Regular cardiac myocyte (primary cell): ENCODE data around the gene HPS4. TPM values are rescaled to one million over a fixed set of nuclear protein-coding genes. Genes with fewer than 3 reads are reported as not detected.

Experiments
- total RNA-seq: library from RNA; depleted of rRNA; stranded (reverse); fragments of >200 nt; gene quantifications from 2 replicates; pipeline ENCODE4 v1.2.3, GENCODE V29; 2014

HPS4 gene
- total RNA-seq: 18.0 and 36.9 TPM in 2 replicates

DNA sequence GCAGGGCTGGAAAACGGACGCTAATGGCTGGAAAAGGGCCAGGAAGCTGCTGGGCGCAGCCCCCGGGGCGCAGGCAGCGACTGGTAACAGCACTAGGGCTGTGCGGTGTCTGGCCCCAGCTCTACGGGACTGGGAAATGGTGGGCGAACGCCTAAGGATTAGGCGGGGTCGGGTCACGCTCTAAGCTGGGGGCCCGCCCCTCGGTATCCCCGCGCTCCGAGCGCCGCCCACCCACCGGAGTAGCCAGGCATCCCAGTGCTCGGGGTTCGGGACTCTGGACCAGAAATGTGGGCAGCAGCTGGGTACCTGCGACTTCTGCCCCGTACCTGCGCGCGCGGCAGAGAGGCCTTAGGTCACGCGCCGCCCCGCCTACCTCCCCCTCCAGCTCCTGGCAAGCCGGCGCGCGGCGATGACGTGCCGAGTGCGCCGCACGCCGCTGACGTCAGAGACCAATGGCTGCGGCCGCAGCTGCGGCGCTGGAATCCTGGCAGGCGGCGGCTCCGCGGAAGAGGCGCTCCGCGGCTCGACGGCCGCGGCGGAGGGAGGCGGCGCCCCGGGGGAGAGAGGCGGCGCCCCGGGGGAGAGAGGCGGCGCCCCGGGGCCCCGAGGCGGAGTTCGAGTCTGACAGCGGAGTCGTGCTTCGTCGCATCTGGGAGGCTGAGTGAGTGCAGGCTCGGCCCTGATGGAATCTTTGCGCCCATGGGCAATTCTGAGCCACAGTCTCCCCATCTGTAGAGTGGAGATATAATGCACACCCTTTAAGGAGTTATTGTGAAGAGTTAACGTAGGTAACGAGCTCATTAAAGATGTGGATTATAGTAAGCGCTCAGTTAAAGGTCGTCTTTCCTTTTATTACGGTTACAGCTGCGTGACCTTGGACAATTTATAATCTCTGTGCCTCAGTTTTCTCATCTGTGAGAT is at the start of gene HPS4, which contains the start of gene SRRD:
Gene HPS4 (minus strand): TSS at position 345 of the 921 bp plus-strand sequence. CDS start 2,021 bp downstream, outside the sequence.
Gene SRRD (plus strand): TSS at position 439 of the 921 bp plus-strand sequence. CDS start 14 bp downstream, at position 453.

GRCh38 chr22:26512149-26512793 is 28.7 kb upstream of the HPS4 start, which contains the start of gene TFIP11:
TFIP11 (minus strand) TSS chr22:26512473; CDS start chr22:26510272, 2,201 bp downstream.

DNA sequence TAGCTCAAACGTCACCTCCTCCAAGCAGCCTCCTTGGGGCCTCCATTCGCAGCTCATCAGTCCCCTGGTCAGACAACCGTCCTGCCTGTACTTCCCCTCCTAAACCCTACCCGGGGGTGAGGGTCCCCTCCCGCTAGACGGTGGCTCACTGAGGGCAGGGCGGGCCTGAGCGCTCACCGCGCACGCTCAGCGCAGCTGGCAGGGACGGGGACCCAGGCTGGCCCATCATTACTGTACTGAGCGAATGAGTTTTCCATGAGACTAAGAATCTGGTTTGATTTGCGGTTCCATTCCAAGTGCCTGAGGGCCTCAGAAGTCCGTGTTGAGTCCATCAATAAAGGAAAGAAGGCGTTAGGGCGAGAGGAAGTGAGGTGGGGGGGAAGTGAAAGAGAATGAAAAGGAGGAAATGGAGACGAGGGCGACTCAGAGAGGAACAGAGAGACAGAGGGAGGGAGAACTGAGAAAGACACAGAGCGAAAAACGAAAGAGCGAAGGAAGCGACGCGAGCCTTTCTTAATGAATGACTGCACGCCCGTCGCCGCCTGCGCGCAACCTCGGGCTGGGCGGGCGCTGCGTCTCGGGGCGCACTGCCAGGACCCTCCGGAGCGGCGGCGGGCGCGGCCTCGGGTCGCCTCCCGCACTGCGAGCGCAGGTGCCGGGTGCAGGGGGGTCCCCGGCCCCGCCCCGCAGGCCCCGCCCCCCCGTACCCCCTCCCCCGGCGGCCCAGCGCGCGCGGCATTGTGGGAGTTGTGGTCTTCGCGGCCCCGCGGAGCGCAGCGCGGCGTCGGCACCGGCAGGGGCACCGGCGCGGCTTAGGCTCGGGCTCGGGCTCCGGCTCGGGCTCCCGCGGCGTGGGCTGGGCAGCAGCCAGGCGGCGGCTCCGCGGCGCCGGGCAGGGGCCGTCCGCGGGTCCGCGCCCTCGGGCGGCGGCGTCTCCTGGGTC is 54.8 kb downstream of the HPS4 start, which contains the start of gene ASPHD2:
Gene ASPHD2 (plus strand): TSS at position 746 of the 943 bp plus-strand sequence. CDS start 4,356 bp downstream, outside the sequence.

Other genes starting within 250 kb of the HPS4 start
- 1.5 and 2.5 TPM in 2 replicates for gene ASPHD2, start 54.5 kb downstream of the HPS4 start, total RNA-seq
- gene SRRD, start 94 bp upstream of the HPS4 start, total RNA-seq: 15.5 and 17.3 TPM in 2 replicates
- gene TFIP11, start 28.7 kb upstream of the HPS4 start, total RNA-seq: 40.5 and 43.4 TPM in 2 replicates
- gene TPST2, start 106.3 kb upstream of the HPS4 start, total RNA-seq: 39.7 and 43.1 TPM in 2 replicates
- not detected in 2 replicates for gene CRYBB1, start 134.2 kb upstream of the HPS4 start, total RNA-seq
- gene CRYBA4, start 138.2 kb upstream of the HPS4 start, total RNA-seq: not detected in 2 replicates
- 0.38 and 1.1 TPM in 2 replicates for gene MIAT, start 173.8 kb upstream of the HPS4 start, total RNA-seq